Progenitor cell of endocrine pancreas (in vitro differentiated cells): ENCODE measurements around the gene ABLIM2. TPM values are rescaled to one million over a fixed set of nuclear protein-coding genes. Genes with fewer than 3 reads are reported as not detected.

Source experiments
- DNase-seq: peaks from one replicate; pipeline ENCODE4 v3.0.0; 2021; ENCODE audit warnings: low spot score; ENCODE audit not compliant: unreplicated experiment
- H3K27ac Mint-ChIP-seq: 2 replicates; pipeline ENCODE4 v1.8.0; 2021; ENCODE audit warnings: mild to moderate bottlenecking, moderate library complexity, mixed read lengths
- H3K27me3 Mint-ChIP-seq: 2 replicates; pipeline ENCODE4 v1.8.0; 2021; ENCODE audit warnings: mixed read lengths
- H3K36me3 Mint-ChIP-seq: 2 replicates; pipeline ENCODE4 v1.8.0; 2022; ENCODE audit warnings: mixed read lengths; ENCODE audit not compliant: insufficient read depth
- H3K4me1 Mint-ChIP-seq: 2 replicates; pipeline ENCODE4 v1.8.0; 2021; ENCODE audit warnings: low read depth, mixed read lengths
- H3K4me3 Mint-ChIP-seq: 2 replicates; pipeline ENCODE4 v1.8.0; 2021; ENCODE audit warnings: low read depth, mild to moderate bottlenecking, moderate library complexity, mixed read lengths
- H3K9me3 Mint-ChIP-seq: 2 replicates; pipeline ENCODE4 v1.8.0; 2021; ENCODE audit warnings: low read depth, mixed read lengths
- total RNA-seq: library from RNA; stranded (reverse); gene quantifications from 2 replicates; pipeline ENCODE4 v1.2.1, GENCODE V29; 2021
- TF ChIP-seq, protein P1 (sequence below): fragments of 200-600 bp; sonication (generic); IDR thresholded peaks from one replicate; pipeline ENCODE4 v1.5.0; 2021; ENCODE audit warnings: antibody characterized with exemption, mild to moderate bottlenecking; ENCODE audit not compliant: unreplicated experiment

Gene ABLIM2
- total RNA-seq, 1 donor from 2014 or later, result 5.7 TPM

DNA sequence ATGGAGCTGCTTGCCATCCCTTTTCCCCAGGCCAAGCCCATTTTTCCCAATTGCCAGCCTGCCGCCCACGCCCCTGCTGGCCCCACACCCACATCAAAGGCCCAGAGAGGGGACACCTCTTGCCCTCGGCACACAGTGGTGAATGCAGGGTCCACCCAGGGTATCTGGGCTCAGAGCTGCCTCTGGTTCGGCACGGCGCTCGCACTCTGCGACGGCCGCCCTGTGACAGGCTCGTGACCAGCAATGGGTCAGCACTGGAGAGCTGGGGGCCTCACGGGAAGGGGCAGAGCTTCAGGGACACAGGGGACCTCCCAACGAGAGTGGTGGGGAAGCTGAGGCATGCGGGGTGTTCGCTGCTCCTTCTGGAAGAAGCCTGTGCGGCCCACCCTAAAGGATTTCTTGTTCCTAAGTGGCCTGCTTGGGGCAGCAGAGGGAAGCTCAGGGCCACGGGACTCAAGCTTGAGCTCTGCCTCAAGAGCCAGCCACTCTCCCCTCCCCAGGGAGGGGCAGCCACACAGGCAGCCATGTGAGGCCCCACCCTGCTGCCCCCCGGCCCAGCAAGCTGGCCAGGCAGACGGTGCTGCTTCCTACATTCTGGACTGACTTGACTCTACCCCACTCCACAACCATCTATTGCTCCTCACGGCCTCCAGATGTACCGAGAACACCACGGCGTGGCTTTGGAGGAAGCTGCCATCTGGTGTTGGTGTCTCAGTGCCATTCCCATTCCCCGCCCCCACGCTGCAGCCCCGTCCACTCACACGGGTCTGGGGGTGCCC lies 73.7 kb downstream of the ABLIM2 start:
- no peak overlapping the region for H3K4me3 Mint-ChIP-seq
- no peak overlapping the region for H3K27ac Mint-ChIP-seq

GRCh38 chr4:8084031-8084660 lies 74.5 kb downstream of the ABLIM2 start:
- Mint-ChIP-seq H3K4me3 (no peak overlapping the region), H3K27me3 (peaks cover 13% of the 10 kb centered on the region), H3K36me3 (no peaks in the 10 kb centered on the region), H3K27ac (no peak overlapping the region), H3K9me3 (no peaks in the 10 kb centered on the region), H3K4me1 (peaks cover 5% of the 10 kb centered on the region)
- TF ChIP-seq, protein P1, sequence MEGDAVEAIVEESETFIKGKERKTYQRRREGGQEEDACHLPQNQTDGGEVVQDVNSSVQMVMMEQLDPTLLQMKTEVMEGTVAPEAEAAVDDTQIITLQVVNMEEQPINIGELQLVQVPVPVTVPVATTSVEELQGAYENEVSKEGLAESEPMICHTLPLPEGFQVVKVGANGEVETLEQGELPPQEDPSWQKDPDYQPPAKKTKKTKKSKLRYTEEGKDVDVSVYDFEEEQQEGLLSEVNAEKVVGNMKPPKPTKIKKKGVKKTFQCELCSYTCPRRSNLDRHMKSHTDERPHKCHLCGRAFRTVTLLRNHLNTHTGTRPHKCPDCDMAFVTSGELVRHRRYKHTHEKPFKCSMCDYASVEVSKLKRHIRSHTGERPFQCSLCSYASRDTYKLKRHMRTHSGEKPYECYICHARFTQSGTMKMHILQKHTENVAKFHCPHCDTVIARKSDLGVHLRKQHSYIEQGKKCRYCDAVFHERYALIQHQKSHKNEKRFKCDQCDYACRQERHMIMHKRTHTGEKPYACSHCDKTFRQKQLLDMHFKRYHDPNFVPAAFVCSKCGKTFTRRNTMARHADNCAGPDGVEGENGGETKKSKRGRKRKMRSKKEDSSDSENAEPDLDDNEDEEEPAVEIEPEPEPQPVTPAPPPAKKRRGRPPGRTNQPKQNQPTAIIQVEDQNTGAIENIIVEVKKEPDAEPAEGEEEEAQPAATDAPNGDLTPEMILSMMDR, result no peak
- DNase-seq, result no peak

More for the DNA sequence above, 73.7 kb downstream of the ABLIM2 start:
- no peaks in the 10 kb centered on the region for H3K4me1 Mint-ChIP-seq
- no peaks in the 10 kb centered on the region for H3K36me3 Mint-ChIP-seq
- DNase-seq, result no peak
- H3K27me3 Mint-ChIP-seq, result peaks cover 7% of the 10 kb centered on the region
- H3K9me3 Mint-ChIP-seq, result no peaks in the 10 kb centered on the region
- TF ChIP-seq, protein P1, result no peak

GRCh38 chr4:8083086-8083825 lies 75.4 kb downstream of the ABLIM2 start:
- TF ChIP-seq, protein P1, result no peak
- Mint-ChIP-seq H3K4me3 (no peak overlapping the region), H3K9me3 (no peaks in the 10 kb centered on the region), H3K27ac (no peak overlapping the region), H3K4me1 (peaks cover 9% of the 10 kb centered on the region), H3K36me3 (no peaks in the 10 kb centered on the region), H3K27me3 (peaks cover 13% of the 10 kb centered on the region)
- no peak for DNase-seq

DNA sequence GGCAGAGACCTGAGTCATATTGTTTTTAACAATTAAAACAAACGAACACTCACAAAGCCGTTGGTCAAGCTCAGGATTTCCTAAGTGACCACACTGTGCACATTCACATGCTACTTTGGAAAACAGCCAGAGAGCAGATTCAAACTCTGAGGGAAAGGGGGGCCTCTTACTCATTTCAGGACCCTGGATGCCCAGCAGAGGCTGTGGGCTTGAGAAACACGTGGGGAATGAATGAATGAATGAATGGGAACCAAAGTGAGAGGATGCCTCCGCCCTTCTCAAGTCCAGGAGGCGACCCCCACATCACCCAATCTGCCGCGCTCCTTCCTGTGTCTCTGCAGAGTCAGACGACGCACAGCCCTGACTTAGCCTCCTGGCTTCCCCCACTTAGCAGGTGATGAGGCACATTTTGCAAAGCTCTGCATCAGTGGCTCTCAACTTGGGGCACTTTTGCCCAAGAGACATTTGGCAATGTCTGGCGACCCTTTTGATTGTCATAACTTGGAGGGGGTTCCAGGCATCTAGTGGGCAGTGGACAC lies 76.0 kb downstream of the ABLIM2 start:
- TF ChIP-seq, protein P1, result no peak
- H3K27ac Mint-ChIP-seq, result no peak overlapping the region
- no peak overlapping the region for H3K4me3 Mint-ChIP-seq
- no peaks in the 10 kb centered on the region for H3K36me3 Mint-ChIP-seq
- no peak for DNase-seq
- H3K27me3 Mint-ChIP-seq, result peaks cover 13% of the 10 kb centered on the region
- no peaks in the 10 kb centered on the region for H3K9me3 Mint-ChIP-seq
- H3K4me1 Mint-ChIP-seq, result peaks cover 9% of the 10 kb centered on the region
